OCI-LY7 (cell line): ENCODE measurements around the gene CAPS. TPM values are rescaled to one million over a fixed set of nuclear protein-coding genes. Genes with fewer than 3 reads are reported as not detected.
"Not testable (repeated sequence)": the region's sequence is repeated elsewhere in the genome, so short reads cannot be mapped to it uniquely, and the experiment has no call there.

Experiments used
- BruUV-seq: library from RNA; stranded (reverse); fragments of 400-500 nt; replicated peaks from 2 replicates; lab custom pipeline; 2021; lab: Mats Ljungman, UMichigan
- CTCF ChIA-PET: fragments of 300-600 bp; sonication (Branson Sonifier 250); formaldehyde crosslinking; loops from one replicate; lab custom pipeline; 2022; ENCODE audit warnings: antibody characterized with exemption; ENCODE audit not compliant: unreplicated experiment; lab: Charles Lee
- POLR2A ChIA-PET: fragments of 300-600 bp; sonication (Branson Sonifier 250); formaldehyde crosslinking; loops from one replicate; lab custom pipeline; 2022; ENCODE audit warnings: antibody characterized with exemption; lab: Charles Lee
- DNase-seq: peaks from one replicate; pipeline ENCODE4 v3.0.0-alpha.2; 2015; ENCODE audit warnings: low spot score
- H2AFZ ChIP-seq: fragments of 200-600 bp; sonication (generic), shearing (Covaris generic); 2 replicates; pipeline ENCODE4 v1.6.1; 2014; ENCODE audit warnings: mild to moderate bottlenecking, antibody characterized with exemption, low read length, moderate library complexity
- H3K27ac ChIP-seq: fragments of 200-600 bp; sonication (generic); 2 replicates; pipeline ENCODE4 v1.5.1; 2014; ENCODE audit warnings: mixed run types, low read depth, mild to moderate bottlenecking, moderate library complexity, low read length, inconsistent platforms; ENCODE audit not compliant: poor library complexity, severe bottlenecking
- H3K36me3 ChIP-seq: fragments of 200-600 bp; sonication (generic); 2 replicates; pipeline ENCODE4 v1.6.1; 2014; ENCODE audit warnings: mild to moderate bottlenecking, antibody characterized with exemption, low read length, moderate library complexity, mixed read lengths; ENCODE audit not compliant: insufficient read depth
- H3K4me1 ChIP-seq: fragments of 200-600 bp; sonication (generic); 2 replicates; pipeline ENCODE4 v1.5.1; 2014; ENCODE audit warnings: mild to moderate bottlenecking, low read length; ENCODE audit not compliant: insufficient read depth, poor library complexity, severe bottlenecking
- H3K4me2 ChIP-seq: fragments of 200-600 bp; sonication (generic); 2 replicates; pipeline ENCODE4 v1.6.1; 2014; ENCODE audit warnings: mild to moderate bottlenecking, low read length
- H3K4me3 ChIP-seq: fragments of 200-600 bp; sonication (generic); 2 replicates; pipeline ENCODE4 v1.5.1; 2014; ENCODE audit warnings: mild to moderate bottlenecking, low read depth, low read length; ENCODE audit not compliant: poor library complexity, severe bottlenecking
- H3K79me2 ChIP-seq: fragments of 200-600 bp; sonication (generic); 2 replicates; pipeline ENCODE4 v1.6.1; 2016; ENCODE audit warnings: low read depth, mild to moderate bottlenecking, low read length, moderate library complexity, mixed read lengths; ENCODE audit not compliant: insufficient read depth
- H3K9me2 ChIP-seq: fragments of 200-600 bp; sonication (generic); 2 replicates; pipeline ENCODE4 v1.6.1; 2016; ENCODE audit warnings: mild to moderate bottlenecking, low read length, mixed read lengths; ENCODE audit not compliant: insufficient read depth
- H3K9me3 ChIP-seq: fragments of 200-600 bp; sonication (generic); 2 replicates; pipeline ENCODE4 v1.6.1; 2014; ENCODE audit warnings: mild to moderate bottlenecking, mixed run types, low read length, mixed read lengths
- H4K20me1 ChIP-seq: fragments of 200-600 bp; sonication (generic); 2 replicates; pipeline ENCODE4 v1.6.1; 2014; ENCODE audit warnings: mild to moderate bottlenecking, antibody characterized with exemption, low read length, moderate library complexity, mixed read lengths; ENCODE audit not compliant: insufficient read depth
- CTCF ChIP-seq: fragments of 200-600 bp; sonication (generic); conservative IDR thresholded peaks from 2 replicates; pipeline ENCODE4 v1.5.1; 2014; ENCODE audit warnings: mild to moderate bottlenecking, antibody characterized with exemption, low read length, moderate library complexity, mixed read lengths
- EZH2phosphoT487 ChIP-seq: fragments of 200-600 bp; sonication (generic); IDR thresholded peaks from 2 replicates; pipeline ENCODE4 v1.6.1; 2018; ENCODE audit warnings: low read depth, borderline replicate concordance, mild to moderate bottlenecking, mixed run types, antibody characterized with exemption, low read length, moderate library complexity, mixed read lengths
- intact Hi-C: fragments of 100-400 bp; cut with micrococcal nuclease; formaldehyde crosslinking; loops from one replicate; pipeline ENCODE4 v1.10.0; 2022; ENCODE audit not compliant: unreplicated experiment
- total RNA-seq, 2 experiments: library from RNA; depleted of rRNA in 1 of 2; stranded (reverse); fragments of >200 nt in 1 of 2; shearing (Covaris generic) in 1 of 2; gene quantifications; 2 replicates each; pipeline ENCODE4 v1.2.3, GENCODE V29; 2014 to 2022

The CAPS gene
- total RNA-seq, 2 experiments from 2014 or later, result 8.1 to 11.0 TPM

GRCh38 chr19:5881543-5882299 lies 32.3 kb upstream of the CAPS start:
- Histone ChIP-seq H3K9me3 (no peaks in the 10 kb centered on the region), H4K20me1 (no peaks in the 10 kb centered on the region), H3K4me2 (no peak overlapping the region), H3K4me1 (peaks cover 8% of the 10 kb centered on the region), H3K36me3 (no peaks in the 10 kb centered on the region), H2AFZ (no peak overlapping the region), H3K4me3 (no peak overlapping the region), H3K27ac (no peak overlapping the region), H3K79me2 (no peaks in the 10 kb centered on the region), H3K9me2 (no peaks in the 10 kb centered on the region)
- DNase-seq, result no peak
- intact Hi-C loops, result no loop called here
- ChIA-PET CTCF (no interaction called here), POLR2A (no interaction called here)
- BruUV-seq, result no TSS peak
- no peak for TF ChIP-seq EZH2phosphoT487
- no peak for TF ChIP-seq CTCF

GRCh38 chr19:5882421-5882968 lies 31.6 kb upstream of the CAPS start:
- ChIA-PET CTCF (no interaction called here), POLR2A (no interaction called here)
- Histone ChIP-seq H3K79me2 (no peaks in the 10 kb centered on the region), H3K27ac (no peak overlapping the region), H2AFZ (no peak overlapping the region), H3K36me3 (no peaks in the 10 kb centered on the region), H3K9me3 (no peaks in the 10 kb centered on the region), H3K4me1 (peaks cover 8% of the 10 kb centered on the region), H4K20me1 (no peaks in the 10 kb centered on the region), H3K4me3 (no peak overlapping the region), H3K9me2 (no peaks in the 10 kb centered on the region), H3K4me2 (no peak overlapping the region)
- TF ChIP-seq CTCF (no peak), EZH2phosphoT487 (no peak)
- no peak for DNase-seq
- BruUV-seq, result no TSS peak
- intact Hi-C loops, result no loop called here

- H3K36me3 ChIP-seq, H3K4me3 ChIP-seq, H3K9me2 ChIP-seq, H2AFZ ChIP-seq, CTCF ChIA-PET, intact Hi-C loops, POLR2A ChIA-PET, BruUV-seq, H3K79me2 ChIP-seq, H3K9me3 ChIP-seq, H4K20me1 ChIP-seq, H3K4me1 ChIP-seq, H3K4me2 ChIP-seq, DNase-seq, H3K27ac ChIP-seq: not testable (repeated sequence)
These were observed 30.7 kb upstream of the CAPS start for GRCh38 chr19:5883157-5883873.

- H3K4me2 ChIP-seq, H3K79me2 ChIP-seq, H3K27ac ChIP-seq, H3K9me3 ChIP-seq, H3K9me2 ChIP-seq, H3K4me1 ChIP-seq, H4K20me1 ChIP-seq, BruUV-seq, H2AFZ ChIP-seq, intact Hi-C loops, H3K4me3 ChIP-seq, POLR2A ChIA-PET, H3K36me3 ChIP-seq: not testable (repeated sequence)
- CTCF ChIA-PET, result interaction anchor here (0.6 kb wide), 1 partner anchor 81 kb away, joined by 3 read pairs; no protein-coding TSS in a partner anchor
- peak; percentile 29 for DNase-seq
These were observed 29.8 kb upstream of the CAPS start for GRCh38 chr19:5884065-5884811.
